Uterus (tissue), 2 donors: ENCODE measurements around the gene SGTA.

Experiments used
- CTCF ChIP-seq, 4 experiments: fragments of 200-600 bp in 2 of 4; fragments of 450-650 bp in 2 of 4; sonication (generic) in 2 of 4; IDR thresholded peaks; one replicate each; pipeline ENCODE4 v1.5.1; 2016 to 2019; ENCODE audit warnings: antibody characterized with exemption in 4 of 4, mild to moderate bottlenecking in 2 of 4, moderate library complexity in 1 of 4
- POLR2A ChIP-seq, 2 donors: fragments of 450-650 bp; IDR thresholded peaks; one replicate each; pipeline ENCODE4 v1.6.1; 2016; ENCODE audit warnings: antibody characterized with exemption in 2 of 2, mild to moderate bottlenecking in 1 of 2, moderate library complexity in 1 of 2

- no peak for TF ChIP-seq CTCF (IDR thresholded peaks at IDR 0.05)
- no peak for TF ChIP-seq POLR2A (IDR thresholded peaks at IDR 0.05)
Observed at GRCh38 chr19:2732157-2732725, 50.8 kb downstream of the SGTA start.
